Esophagus muscularis mucosa (tissue), 3 donors: ENCODE data around the gene BRD7.

Source experiments
- CTCF ChIP-seq, 3 experiments: fragments of 200-600 bp in 2 of 3; fragments of 450-650 bp in 1 of 3; sonication (generic) in 2 of 3; IDR thresholded peaks; one replicate each; pipeline ENCODE4 v1.5.1; 2017 to 2019; ENCODE audit warnings: antibody characterized with exemption in 3 of 3, mild to moderate bottlenecking in 2 of 3, moderate library complexity in 1 of 3
- POLR2A ChIP-seq: fragments of 450-650 bp; IDR thresholded peaks from one replicate; pipeline ENCODE4 v1.6.1; 2017; ENCODE audit warnings: antibody characterized with exemption, moderate library complexity, mild to moderate bottlenecking, low read depth

GRCh38 chr16:50279504-50279865, 89.3 kb downstream of the BRD7 start:
- TF ChIP-seq CTCF (IDR thresholded peaks at IDR 0.05) (no peak), POLR2A (no peak)
